HEK293 (cell line): ENCODE results near the gene PLGRKT.
A peak's percentile ranks its signal among the peaks of the same experiment; 100 is the strongest.

Experiments used
- CTCF ChIA-PET: fragments of 350-600 bp; formaldehyde crosslinking; extraction: SDS; loops from one replicate; lab custom pipeline; 2021; ENCODE audit warnings: antibody characterized with exemption; lab: Yijun Ruan, JAX
- POLR2A ChIA-PET: fragments of 300-600 bp; formaldehyde crosslinking; extraction: SDS; loops from one replicate; lab custom pipeline; 2020; ENCODE audit warnings: antibody characterized with exemption, inconsistent platforms; lab: Yijun Ruan, JAX
- H3K27ac ChIP-seq: fragments of 200-500 bp; sonication (Bioruptor generic); 2 replicates; pipeline ENCODE4 v1.5.1; 2014; ENCODE audit warnings: low read depth, low read length, control low read depth, inconsistent platforms; ENCODE audit errors: extremely low read depth
- H3K36me3 ChIP-seq, 2 experiments: fragments of 200-500 bp in 1 of 2; sonication (Bioruptor generic) in 1 of 2; 1 replicate in 1 of 2; 2 replicates in 1 of 2; pipeline ENCODE4 v1.5.1; 2014 to 2017; ENCODE audit warnings: inconsistent platforms in 2 of 2, low read length in 2 of 2; ENCODE audit not compliant: control insufficient read depth in 2 of 2, insufficient read depth in 1 of 2
- H3K4me1 ChIP-seq: fragments of 200-500 bp; sonication (Bioruptor generic); 2 replicates; pipeline ENCODE4 v1.5.1; 2014; ENCODE audit warnings: mild to moderate bottlenecking, low read length, inconsistent platforms; ENCODE audit not compliant: control insufficient read depth, insufficient read depth
- H3K4me3 ChIP-seq: 2 replicates; pipeline ENCODE4 v1.5.1; 2011; ENCODE audit warnings: low read depth, mild to moderate bottlenecking, control low read depth, low read length, moderate library complexity
- H3K9me3 ChIP-seq: fragments of 200-500 bp; sonication (Bioruptor generic); 2 replicates; pipeline ENCODE4 v1.5.1; 2014; ENCODE audit warnings: low read depth, low read length, inconsistent platforms; ENCODE audit not compliant: control insufficient read depth, insufficient read depth
- IKZF3 ChIP-seq: fragments of 450-650 bp; IDR thresholded peaks from 2 replicates; pipeline ENCODE4 v1.5.0; 2018; ENCODE audit warnings: missing biosample characterization, mild to moderate bottlenecking, missing genetic modification characterization, moderate library complexity
- MZF1 ChIP-seq: fragments of 450-650 bp; formaldehyde crosslinking; IDR thresholded peaks from 2 replicates; pipeline ENCODE4 v1.5.1; 2017; ENCODE audit warnings: missing biosample characterization, missing genetic modification characterization, borderline replicate concordance
- PRDM4 ChIP-seq: fragments of 450-650 bp; formaldehyde crosslinking; IDR thresholded peaks from 2 replicates; pipeline ENCODE4 v1.5.1; 2017; ENCODE audit warnings: missing biosample characterization, missing genetic modification characterization
- ZBTB20 ChIP-seq: fragments of 450-650 bp; formaldehyde crosslinking; IDR thresholded peaks from 2 replicates; pipeline ENCODE4 v1.5.1; 2016; ENCODE audit warnings: missing biosample characterization, missing genetic modification characterization
- ZNF202 ChIP-seq: fragments of 450-650 bp; formaldehyde crosslinking; IDR thresholded peaks from 2 replicates; pipeline ENCODE4 v1.5.1; 2016; ENCODE audit warnings: missing biosample characterization, missing genetic modification characterization, borderline replicate concordance
- ZNF449 ChIP-seq: fragments of 450-650 bp; formaldehyde crosslinking; IDR thresholded peaks from 2 replicates; pipeline ENCODE4 v1.5.1; 2017; ENCODE audit warnings: missing biosample characterization, mild to moderate bottlenecking, missing genetic modification characterization, moderate library complexity
- ZNF510 ChIP-seq: fragments of 450-650 bp; formaldehyde crosslinking; IDR thresholded peaks from 2 replicates; pipeline ENCODE4 v1.5.1; 2018; ENCODE audit warnings: mild to moderate bottlenecking, missing genetic modification characterization, missing biosample characterization; ENCODE audit not compliant: insufficient replicate concordance
- ZNF529 ChIP-seq: fragments of 450-650 bp; formaldehyde crosslinking; IDR thresholded peaks from 2 replicates; pipeline ENCODE4 v1.5.1; 2017; ENCODE audit warnings: missing genetic modification characterization, missing biosample characterization; ENCODE audit not compliant: insufficient replicate concordance
- ZNF558 ChIP-seq: fragments of 450-650 bp; formaldehyde crosslinking; IDR thresholded peaks from 2 replicates; pipeline ENCODE4 v1.5.1; 2016; ENCODE audit warnings: missing biosample characterization, missing genetic modification characterization
- ZNF654 ChIP-seq: fragments of 450-650 bp; formaldehyde crosslinking; IDR thresholded peaks from 2 replicates; pipeline ENCODE4 v1.5.1; 2016; ENCODE audit warnings: low read depth, missing biosample characterization, missing genetic modification characterization
- TF ChIP-seq, protein P1 (sequence below): fragments of 450-650 bp; formaldehyde crosslinking; IDR thresholded peaks from 2 replicates; pipeline ENCODE4 v1.5.1; 2016; ENCODE audit warnings: missing biosample characterization, missing genetic modification characterization, borderline replicate concordance
- TF ChIP-seq, protein P2 (sequence below): fragments of 450-650 bp; formaldehyde crosslinking; IDR thresholded peaks from 2 replicates; pipeline ENCODE4 v1.5.1; 2016; ENCODE audit warnings: missing biosample characterization, missing genetic modification characterization

PLGRKT gene

DNA sequence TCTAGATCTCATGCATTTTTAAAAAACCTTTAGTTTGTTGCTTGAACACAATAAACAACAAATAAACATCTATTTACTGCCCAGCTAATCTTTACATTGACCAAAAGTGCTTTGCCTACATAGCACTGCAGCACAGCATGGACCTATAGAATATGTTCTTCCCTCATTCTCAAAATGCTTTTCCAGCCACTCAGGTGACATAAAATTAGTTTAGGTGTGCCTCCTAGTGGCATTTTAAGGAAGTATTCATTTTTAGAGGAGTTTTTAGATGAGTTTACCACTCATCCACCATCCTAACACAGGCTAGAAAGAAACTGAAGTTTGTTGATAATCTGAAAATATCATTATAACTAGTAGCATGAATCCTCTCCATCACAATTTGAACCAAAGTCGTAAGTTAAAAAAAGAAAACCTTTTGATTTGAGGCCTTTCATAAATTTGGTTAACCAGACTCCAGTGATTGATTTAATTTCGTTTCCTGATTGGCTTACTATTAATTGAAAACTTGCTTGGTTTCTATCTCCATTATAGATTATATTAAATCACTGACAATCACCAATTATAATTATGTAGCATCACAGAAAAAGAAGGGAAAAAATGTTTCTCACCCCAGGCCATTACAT is 12.6 kb downstream of the PLGRKT start:
- Histone ChIP-seq H3K27ac (no peak overlapping the region), H3K9me3 (no peaks in the 10 kb centered on the region), H3K4me3 (no peak overlapping the region), H3K4me1 (no peaks in the 10 kb centered on the region), H3K36me3 (peaks cover 0 to 8% of the 10 kb centered on the region in 2 experiments; a peak in 1 of 3 replicates)
- TF ChIP-seq IKZF3 (tag by site-specific recombination) = no peak
- TF ChIP-seq ZNF558 = no peak
- no peak for TF ChIP-seq ZBTB20 (tag by site-specific recombination)
- peak; percentile 62 for TF ChIP-seq ZNF654 (tag by site-specific recombination)
- ChIA-PET POLR2A (no interaction called here), CTCF (interaction anchor here (0.7 to 4.7 kb wide), 11 partner anchors 9 to 666 kb away, joined by 3 to 46 read pairs (median 4); partner anchors contain the start of gene INSL6)

- Histone ChIP-seq H3K4me3 (no peak overlapping the region), H3K27ac (no peak overlapping the region), H3K36me3 (peaks cover 0 to 9% of the 10 kb centered on the region in 2 experiments; a peak in 1 of 3 replicates), H3K9me3 (no peaks in the 10 kb centered on the region), H3K4me1 (no peaks in the 10 kb centered on the region)
- TF ChIP-seq ZNF529 (tag by site-specific recombination) (no peak), ZNF449 (tag by site-specific recombination) (no peak), MZF1 (tag by site-specific recombination) (no peak), ZNF202 (tag by site-specific recombination) (no peak)
- ChIA-PET POLR2A (no interaction called here), CTCF (interaction anchor here (1.4 to 4.7 kb wide), 2 partner anchors 235 to 237 kb away, joined by 4 to 46 read pairs; partner anchors contain the start of gene INSL6)
These were observed 15.4 kb downstream of the PLGRKT start for GRCh38 chr9:5422276-5422675.

GRCh38 chr9:5421163-5421562 is 16.6 kb downstream of the PLGRKT start:
- TF ChIP-seq PRDM4 (tag by site-specific recombination) (no peak), ZNF510 (tag by site-specific recombination) (no peak)
- TF ChIP-seq, protein P1, sequence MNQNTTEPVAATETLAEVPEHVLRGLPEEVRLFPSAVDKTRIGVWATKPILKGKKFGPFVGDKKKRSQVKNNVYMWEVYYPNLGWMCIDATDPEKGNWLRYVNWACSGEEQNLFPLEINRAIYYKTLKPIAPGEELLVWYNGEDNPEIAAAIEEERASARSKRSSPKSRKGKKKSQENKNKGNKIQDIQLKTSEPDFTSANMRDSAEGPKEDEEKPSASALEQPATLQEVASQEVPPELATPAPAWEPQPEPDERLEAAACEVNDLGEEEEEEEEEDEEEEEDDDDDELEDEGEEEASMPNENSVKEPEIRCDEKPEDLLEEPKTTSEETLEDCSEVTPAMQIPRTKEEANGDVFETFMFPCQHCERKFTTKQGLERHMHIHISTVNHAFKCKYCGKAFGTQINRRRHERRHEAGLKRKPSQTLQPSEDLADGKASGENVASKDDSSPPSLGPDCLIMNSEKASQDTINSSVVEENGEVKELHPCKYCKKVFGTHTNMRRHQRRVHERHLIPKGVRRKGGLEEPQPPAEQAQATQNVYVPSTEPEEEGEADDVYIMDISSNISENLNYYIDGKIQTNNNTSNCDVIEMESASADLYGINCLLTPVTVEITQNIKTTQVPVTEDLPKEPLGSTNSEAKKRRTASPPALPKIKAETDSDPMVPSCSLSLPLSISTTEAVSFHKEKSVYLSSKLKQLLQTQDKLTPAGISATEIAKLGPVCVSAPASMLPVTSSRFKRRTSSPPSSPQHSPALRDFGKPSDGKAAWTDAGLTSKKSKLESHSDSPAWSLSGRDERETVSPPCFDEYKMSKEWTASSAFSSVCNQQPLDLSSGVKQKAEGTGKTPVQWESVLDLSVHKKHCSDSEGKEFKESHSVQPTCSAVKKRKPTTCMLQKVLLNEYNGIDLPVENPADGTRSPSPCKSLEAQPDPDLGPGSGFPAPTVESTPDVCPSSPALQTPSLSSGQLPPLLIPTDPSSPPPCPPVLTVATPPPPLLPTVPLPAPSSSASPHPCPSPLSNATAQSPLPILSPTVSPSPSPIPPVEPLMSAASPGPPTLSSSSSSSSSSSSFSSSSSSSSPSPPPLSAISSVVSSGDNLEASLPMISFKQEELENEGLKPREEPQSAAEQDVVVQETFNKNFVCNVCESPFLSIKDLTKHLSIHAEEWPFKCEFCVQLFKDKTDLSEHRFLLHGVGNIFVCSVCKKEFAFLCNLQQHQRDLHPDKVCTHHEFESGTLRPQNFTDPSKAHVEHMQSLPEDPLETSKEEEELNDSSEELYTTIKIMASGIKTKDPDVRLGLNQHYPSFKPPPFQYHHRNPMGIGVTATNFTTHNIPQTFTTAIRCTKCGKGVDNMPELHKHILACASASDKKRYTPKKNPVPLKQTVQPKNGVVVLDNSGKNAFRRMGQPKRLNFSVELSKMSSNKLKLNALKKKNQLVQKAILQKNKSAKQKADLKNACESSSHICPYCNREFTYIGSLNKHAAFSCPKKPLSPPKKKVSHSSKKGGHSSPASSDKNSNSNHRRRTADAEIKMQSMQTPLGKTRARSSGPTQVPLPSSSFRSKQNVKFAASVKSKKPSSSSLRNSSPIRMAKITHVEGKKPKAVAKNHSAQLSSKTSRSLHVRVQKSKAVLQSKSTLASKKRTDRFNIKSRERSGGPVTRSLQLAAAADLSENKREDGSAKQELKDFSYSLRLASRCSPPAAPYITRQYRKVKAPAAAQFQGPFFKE (tag by site-specific recombination) = no peak
- TF ChIP-seq, protein P2, sequence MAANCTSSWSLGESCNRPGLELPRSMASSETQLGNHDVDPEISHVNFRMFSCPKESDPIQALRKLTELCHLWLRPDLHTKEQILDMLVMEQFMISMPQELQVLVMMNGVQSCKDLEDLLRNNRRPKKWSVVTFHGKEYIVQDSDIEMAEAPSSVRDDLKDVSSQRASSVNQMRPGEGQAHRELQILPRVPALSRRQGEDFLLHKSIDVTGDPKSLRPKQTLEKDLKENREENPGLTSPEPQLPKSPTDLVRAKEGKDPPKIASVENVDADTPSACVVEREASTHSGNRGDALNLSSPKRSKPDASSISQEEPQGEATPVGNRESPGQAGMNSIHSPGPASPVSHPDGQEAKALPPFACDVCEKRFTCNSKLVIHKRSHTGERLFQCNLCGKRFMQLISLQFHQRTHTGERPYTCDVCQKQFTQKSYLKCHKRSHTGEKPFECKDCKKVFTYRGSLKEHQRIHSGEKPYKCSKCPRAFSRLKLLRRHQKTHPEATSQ (tag by site-specific recombination) = no peak
- POLR2A ChIA-PET = no interaction called here
- no peak overlapping the region for H3K27ac ChIP-seq
- no peaks in the 10 kb centered on the region for H3K4me1 ChIP-seq
- peaks cover 0 to 6% of the 10 kb centered on the region in 2 experiments; a peak in 1 of 3 replicates for H3K36me3 ChIP-seq
- CTCF ChIA-PET = no interaction called here
- no peak overlapping the region for H3K4me3 ChIP-seq
- H3K9me3 ChIP-seq = no peaks in the 10 kb centered on the region
